GM10266 (cell line): ENCODE data around the gene PLXDC1.
A peak's percentile ranks its signal among the peaks of the same experiment; 100 is the strongest.
"Not testable (repeated sequence)": the region's sequence is repeated elsewhere in the genome, so short reads cannot be mapped to it uniquely, and the experiment has no call there.

Source experiments
- DNase-seq: peaks from one replicate; pipeline ENCODE4 v3.0.0; 2012; ENCODE audit errors: extremely low spot score
- CTCF ChIP-seq: IDR thresholded peaks from 2 replicates; pipeline ENCODE4 v1.5.1; 2012; ENCODE audit warnings: mild to moderate bottlenecking, low read depth; ENCODE audit not compliant: control insufficient read depth, insufficient read depth; ENCODE audit errors: missing control alignments

PLXDC1 gene

GRCh38 chr17:39123627-39124026 is 27.8 kb downstream of the PLXDC1 start:
- DNase-seq, result no peak
- no peak for TF ChIP-seq CTCF

GRCh38 chr17:39122991-39123390 is 28.4 kb downstream of the PLXDC1 start:
- no peak for TF ChIP-seq CTCF
- DNase-seq, result no peak

GRCh38 chr17:39121919-39122318 is 29.5 kb downstream of the PLXDC1 start:
- DNase-seq, result not testable (repeated sequence)

GRCh38 chr17:39118674-39119419 is 32.6 kb downstream of the PLXDC1 start:
- TF ChIP-seq CTCF, result no peak
- peak; percentile 67 for DNase-seq

GRCh38 chr17:39116224-39116623 is 35.2 kb downstream of the PLXDC1 start:
- no peak for TF ChIP-seq CTCF
- DNase-seq, result no peak

- no peak for TF ChIP-seq CTCF
- no peak for DNase-seq
Observed at GRCh38 chr17:39115135-39115534, 36.3 kb downstream of the PLXDC1 start.

GRCh38 chr17:39114723-39115122 is 36.7 kb downstream of the PLXDC1 start:
- TF ChIP-seq CTCF, result no peak
- DNase-seq, result no peak

GRCh38 chr17:39113871-39114270 is 37.6 kb downstream of the PLXDC1 start:
- DNase-seq, result no peak
- TF ChIP-seq CTCF, result no peak
